Stimulated activated CD8-positive, alpha-beta memory T cell treated with anti-CD3 and anti-CD28 coated beads, Interleukin-2, amount 100 ng/mL, for 1 hour (primary cell): ENCODE results near the gene LRP5.

Source experiments
- DNase-seq, 2 donors: peaks; one replicate each; pipeline ENCODE4 v3.0.0-alpha.2; 2020; ENCODE audit warnings: low read depth in 2 of 2

Gene LRP5

DNA sequence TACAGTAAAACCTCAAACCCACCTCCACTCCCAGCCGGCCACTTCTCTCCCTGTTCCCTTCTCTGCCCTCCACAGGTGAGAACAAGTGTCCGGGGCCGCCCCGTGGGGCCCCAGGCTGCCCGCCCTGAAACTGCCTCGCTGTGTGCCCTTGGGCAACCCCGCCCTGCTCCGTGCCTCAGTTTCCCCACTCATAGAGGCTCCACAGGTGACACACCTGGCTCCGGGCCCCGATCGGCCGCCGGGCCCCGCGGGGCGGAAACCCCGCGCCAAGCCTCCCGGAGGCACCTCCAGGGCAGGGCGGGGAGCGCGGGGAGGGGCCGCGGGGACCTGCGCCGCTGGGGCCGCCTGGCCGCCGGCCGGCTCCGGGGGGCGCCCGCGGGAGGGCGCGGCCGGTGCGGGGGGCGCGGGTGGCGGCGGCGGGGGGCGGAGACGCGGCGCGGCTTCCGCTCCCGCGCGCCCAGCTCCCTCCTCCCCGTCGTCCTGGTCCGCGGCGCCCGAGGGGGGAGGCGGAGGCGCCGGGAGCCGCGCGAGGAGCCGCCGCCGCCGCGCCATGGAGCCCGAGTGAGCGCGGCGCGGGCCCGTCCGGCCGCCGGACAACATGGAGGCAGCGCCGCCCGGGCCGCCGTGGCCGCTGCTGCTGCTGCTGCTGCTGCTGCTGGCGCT is at the start of gene LRP5:
Gene LRP5, plus strand, starts transcription at position 475 of the 663 bp plus-strand sequence. Its CDS starts 124 bp downstream, at position 599.
- no peak for DNase-seq

DNA sequence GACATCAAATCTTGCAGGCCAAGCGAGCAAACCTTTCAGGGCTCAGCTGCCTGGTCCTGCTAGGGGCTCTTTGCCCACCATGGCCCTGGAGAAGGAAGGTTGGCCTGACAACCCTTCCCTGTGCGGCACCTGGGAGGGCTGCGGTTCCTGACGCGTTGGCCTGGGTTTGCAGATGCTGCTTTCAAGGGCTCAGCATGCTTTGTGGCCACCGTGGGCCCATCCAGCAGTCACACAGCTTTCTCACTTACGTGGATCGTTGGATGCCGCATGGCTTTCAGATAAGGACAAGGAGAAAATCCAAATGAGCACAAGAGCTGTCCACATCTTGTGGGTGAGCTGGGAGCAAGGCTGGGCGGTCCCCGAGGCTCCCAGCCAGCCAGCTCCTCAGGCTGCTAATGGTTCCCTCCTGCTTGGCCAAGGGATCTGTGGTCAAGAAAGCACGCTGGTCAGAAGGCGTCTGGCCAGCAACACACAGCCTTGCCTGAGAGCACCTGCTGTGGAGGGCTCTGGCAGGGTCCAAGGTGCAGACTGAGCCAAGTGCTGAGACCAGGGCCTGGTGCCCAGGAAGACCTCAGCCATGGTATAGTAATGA is 48.9 kb upstream of the LRP5 start:
- DNase-seq = no peak

DNA sequence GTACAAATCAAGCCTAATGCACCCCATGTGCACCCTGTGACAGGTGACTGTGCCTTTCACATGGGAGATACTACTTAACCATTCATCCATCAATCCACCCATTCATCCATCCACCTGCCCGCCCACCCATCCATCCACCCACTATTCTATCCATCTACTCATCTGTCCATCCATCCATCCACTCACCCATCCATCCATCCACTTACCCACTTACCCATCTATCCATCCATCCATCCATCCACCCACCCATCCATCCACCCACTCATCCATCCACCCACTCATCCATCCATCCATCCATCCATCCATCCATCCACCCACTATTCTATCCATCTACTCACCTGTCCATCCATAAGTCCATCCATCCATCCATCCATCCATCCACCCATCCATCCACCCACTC is 48.1 kb upstream of the LRP5 start:
- no peak for DNase-seq

DNA sequence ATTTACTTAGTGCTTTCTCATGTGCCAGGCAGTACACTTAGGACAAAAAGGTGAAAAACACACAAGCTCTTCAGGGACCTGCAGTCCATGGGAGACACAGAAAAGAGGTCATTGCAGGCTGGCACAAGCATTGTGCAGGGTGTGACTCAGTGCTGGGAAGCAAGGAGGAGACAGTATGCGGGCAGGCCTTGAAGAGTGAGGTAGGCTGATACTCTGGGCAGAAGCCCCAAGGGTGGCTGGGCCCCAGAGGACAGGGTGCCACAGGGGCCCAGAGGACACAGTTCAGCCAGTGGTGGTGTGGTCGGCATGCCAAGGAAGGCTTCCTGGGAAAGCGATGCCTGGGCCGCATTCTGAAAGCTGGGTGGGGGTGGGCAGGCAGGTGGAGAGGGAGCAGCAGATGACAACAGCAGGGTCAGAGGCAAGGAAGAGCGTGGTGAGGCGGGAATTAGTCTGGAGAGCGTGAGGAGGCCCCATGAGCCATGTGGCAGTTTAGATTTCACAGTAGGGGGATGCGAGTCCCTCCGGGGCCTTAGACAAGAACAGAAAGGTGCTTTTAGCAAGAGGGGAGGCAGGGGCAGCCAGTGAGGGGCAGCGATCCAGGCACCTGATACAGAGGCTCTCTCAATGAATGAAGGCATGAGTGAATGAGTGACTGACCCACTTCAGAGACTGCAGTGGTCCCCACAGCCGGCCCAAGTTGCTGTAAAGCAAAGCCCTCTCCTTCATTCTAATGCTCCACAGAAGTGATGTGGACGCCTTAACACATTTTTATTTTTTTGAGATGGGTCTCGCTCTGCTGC is 47.5 kb upstream of the LRP5 start:
- no peak for DNase-seq

DNA sequence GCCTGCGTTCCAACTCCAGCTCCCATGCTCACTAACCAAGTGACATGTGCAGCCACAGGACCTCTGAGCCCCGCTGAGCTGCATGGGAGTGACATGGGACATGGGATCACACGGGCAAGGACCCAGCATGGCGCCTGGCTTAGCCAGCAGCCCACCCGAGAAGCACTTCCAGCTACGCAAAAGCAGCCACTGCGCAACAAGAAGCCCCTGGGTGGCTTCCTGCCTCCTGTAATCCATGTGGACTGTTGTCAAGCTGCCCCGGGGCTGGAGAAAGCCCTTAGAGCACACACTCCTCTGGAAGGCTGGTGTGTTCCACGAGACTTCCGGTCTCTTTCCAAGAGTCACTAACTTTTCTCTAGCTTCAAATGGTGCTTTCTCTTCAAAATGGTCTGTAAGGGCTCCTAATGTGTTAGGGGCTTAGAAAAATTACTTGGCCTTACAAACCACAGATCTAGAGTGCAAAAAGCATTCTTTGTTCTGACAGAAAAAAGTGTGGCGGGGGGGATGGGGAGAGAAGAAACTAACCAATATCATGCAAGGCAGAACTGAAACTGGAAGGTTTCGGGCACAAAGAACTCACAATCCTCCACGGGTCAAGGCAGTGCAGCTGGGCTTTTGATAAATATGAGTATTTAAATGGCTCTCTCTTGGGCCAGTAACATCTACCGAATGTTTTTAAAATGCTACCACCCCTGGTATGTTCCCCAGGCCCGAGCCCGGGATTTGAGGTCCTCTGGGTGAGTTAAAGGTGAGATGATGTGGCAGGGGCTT is 46.1 kb upstream of the LRP5 start:
- no peak for DNase-seq

DNA sequence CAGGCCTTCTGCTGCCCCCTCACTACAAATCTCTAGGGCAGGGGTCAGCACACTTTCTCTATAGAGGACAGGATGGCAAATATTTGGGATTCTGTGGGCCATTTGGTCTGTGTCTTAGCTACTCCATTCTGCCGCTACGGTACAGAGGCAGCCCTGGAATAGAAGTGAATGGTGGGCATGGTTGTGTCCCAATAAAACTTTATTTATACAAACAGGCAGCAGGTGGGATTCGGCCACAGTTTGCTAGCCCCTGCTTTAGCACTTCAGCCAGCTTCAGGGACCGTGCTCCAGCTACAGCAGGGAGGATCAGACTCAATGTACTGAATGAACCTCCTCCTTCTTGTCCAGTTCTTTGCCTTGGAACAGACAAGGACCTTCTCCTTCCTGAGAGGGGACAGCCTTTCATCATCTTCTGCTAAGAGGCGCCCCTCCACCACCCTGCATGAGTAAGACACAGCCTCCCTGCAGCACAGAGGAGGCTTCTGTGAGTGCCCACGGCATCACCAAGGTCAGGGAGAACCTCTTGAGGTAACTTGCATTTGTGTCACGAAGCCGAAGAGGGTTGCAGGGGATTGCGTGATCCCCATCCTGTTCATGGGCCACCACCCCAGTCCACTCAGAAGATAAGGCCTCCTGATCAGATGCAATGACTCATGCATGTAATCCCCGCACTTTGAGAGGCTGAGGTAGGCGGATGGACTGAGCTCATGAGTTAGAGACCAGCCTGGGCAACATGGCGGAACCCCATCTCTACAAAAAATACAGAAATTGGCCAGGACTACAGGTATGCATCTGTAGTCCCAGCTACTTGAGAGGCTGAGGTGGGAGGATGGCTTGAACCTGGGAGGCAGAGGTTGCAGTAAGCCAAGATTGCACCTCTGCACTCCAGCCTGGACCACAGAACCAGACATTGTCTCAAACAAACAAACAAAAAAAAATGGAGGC is 45.2 kb upstream of the LRP5 start:
- no peak for DNase-seq

DNA sequence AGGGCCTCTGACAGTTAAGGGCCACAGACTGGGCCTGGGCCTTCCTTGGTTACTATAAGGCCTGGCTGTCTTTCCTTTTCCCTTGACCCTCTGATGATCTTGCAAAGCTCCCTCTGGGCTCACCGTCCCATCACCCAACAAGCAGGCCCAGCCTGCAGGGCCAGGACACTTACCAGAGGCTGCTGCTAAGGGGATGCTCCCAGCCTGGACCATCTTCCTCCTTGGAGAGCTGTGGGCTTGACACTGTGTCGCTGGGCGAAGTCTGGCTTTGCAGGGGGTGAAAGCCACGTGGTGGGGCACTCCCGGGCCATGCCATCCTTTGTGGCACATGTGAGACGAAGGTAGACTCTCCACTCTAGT is 44.5 kb upstream of the LRP5 start:
- no peak for DNase-seq

DNA sequence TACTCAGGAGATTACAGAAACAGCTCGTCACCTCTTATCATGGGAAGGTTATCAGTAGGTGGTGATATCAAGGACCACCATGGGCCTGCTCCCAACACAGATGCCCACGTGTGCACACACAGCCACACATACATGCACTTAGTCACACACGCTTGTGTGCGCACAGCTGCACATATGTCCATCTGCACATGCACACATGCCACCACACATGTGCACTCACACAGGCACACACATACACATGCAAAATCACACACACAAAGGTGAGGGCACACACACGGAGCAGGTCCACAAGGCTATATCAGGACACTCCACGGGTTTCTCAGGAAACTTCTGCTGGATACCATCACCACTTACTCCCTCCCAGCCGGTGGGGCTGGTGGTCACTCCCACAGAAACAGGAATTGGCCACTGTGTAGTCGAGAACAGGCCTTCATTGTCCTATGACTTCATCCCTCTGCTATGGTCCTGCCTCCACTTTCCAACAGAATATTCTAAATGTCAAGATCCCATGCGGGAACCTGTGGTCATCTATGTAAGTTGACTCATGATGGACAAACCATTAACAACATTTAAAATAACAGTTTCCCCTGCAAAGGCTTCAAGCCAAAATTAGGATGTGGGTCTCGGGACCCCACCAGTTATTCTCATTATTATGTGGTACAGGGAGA is 42.8 kb upstream of the LRP5 start:
- no peak for DNase-seq

DNA sequence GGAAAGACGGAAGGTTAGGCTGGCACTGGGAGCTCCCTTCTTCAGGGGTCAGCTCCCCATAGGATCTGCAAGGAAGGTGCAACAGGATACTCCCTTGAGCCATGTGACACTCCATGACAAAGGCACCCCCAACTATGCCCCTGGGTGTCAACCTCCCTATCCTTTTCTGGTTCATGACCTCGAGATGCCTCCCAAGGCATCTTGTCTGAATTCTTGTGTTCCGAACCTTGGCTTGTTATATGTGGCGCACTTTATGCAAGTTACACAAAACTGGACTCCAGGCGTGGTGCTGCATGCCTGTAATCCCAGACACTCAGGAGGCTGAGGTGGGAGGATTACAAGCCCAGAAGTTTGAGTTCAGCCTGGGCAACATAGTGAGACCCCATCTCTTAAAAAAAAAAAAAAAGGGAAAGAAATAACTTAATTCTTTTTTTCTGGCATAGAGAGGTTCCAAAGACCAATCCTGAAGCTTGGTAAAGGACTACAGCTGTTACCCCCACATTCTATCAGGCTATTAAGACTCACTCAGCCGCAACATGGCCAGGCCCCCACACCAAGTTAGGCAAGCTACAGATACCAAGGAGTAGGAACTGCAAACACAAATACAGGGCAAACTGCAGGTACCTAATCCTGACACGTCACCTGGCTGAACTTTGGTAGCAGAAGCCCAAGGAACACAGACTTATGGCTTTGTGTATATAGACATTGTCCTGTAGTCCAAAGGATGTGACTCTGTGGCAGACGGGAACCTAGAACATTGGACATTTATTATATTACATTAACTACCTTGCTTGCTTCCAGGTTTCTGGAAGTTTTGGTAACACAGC is 42.0 kb upstream of the LRP5 start:
- no peak for DNase-seq

DNA sequence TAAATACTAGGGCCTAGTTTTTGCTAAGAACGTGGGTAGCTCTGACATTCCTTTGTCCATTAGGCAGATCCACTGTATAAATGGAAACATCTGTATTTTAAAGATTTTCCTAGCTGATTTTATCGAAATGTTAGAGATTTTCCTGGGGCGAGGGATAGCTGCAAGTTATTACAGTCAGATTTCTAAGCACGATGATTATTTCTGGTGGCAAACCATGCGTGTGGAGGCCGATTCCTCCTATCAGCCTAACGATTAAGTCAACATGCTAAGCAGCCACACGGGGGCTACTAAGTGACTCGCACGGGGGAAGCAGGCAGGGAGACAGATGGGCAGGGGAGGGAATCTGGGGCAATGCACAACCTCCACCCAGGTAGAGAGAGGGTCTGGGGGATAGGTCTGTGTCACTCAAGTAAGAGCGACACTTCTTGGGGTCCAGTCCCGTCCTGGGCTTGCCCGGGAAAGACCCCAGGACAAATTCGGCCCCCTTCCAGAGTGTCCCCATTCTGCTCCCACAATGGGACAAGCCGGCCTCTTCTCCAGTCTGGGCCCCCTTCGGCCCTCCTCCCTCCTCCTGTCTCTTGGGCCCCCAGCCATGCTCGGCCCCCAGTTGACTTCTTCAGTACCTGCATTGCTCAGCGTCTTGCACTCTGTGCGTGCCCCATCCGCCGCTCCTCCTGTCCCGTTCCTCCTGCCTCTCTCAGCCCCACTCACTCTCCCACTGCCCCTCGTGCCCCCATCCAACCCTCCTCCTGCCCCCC is 41.2 kb upstream of the LRP5 start:
- DNase-seq = peak in 1 of 2 donors; percentile 24

DNA sequence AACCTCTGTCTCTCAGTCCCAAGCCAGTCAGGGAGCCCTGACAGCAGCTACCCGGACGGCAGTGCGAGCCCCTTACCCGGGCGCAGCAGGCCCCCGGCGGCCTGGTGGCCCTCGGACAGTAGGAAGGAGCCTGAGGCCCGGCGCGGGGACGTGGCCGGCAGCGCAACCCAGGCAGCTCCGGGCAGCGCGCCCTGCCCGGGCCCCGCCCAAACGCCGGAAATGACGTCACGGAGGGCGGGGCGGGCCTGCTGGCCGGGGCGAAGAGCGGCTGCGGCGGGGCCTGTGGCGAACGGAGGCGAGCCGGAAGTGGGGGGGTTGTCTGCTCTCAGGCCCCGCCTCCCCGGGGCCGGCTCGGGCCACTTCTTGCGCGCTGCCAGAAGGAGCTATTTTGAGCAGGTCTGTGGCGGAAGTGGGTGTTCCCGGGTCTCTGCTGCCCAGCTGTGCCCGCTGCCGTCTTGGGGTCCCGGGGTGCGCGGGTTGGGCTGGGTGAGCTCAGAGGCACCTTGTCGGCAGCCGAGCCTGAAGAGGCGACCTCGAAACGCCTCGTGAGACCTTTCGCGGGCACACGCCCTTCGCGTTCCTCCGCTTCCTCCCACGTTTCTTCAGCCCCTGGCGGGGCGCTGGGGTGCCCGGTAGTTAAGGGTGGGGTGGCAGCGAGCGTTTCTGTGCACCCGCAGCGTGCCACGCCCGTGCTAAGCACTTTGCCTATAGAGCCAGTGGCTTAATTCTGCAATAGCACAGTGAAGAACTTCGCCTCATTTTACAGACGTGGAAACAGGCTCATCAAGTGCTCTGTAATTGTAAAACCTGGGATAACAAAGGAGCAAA is 40.4 kb upstream of the LRP5 start, which contains the start of gene C11orf24:
Gene C11orf24, minus strand, starts transcription at position 193 of the 828 bp plus-strand sequence. CDS start 8,206 bp downstream, outside the sequence.
- peak; percentile 88 to 91 for DNase-seq

DNA sequence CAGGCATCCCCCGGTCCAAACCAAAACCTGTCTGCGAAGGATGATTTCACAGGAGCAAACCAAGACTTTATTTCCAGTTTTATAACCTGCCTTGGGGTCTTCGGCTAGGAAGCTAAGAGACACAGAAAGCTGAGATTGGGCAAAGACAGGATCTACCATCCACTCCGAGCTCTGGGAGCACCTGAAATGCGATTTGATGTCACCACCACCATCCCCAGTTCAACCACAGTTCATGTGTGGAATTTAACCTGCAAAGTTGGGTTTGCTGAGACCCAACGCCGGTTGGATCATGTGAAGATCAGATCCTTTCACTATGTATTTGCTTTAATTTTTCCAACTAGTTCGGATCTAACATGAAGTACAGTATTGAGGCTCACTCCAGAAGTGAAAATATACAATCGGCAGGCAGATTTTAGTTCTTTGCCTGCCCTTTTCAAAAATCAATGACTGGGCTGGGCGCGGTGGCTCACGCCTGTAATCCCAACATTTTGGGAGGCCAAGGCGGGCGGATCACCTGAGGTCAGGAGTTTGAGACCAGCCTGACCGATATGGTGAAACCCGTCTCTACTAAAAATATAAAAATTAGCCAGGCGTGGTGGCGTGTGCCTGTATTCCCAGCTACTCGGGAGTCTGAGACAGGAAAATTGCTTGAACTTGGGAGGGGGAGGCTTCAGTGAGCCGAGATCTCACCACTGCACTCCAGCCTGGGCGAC is 39.2 kb upstream of the LRP5 start:
- DNase-seq = no peak

DNA sequence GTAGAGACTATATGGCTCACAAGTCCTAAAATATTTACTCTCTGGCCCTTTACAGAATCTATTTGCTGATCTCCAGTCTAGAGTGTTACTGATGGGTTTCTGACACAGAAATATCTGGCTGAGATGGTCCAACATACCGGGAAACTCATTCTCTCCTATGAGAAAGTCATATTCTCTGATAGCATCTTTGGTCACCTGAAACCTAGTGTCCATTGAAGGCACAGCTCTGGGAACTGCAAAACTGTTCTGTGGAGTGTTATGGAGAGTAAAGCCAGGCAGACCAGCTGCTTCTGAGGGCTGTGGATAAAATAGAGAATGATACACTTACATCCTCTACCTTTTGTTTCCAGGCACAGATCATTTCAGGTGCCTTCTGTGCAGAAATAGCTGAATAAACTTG is 38.1 kb upstream of the LRP5 start:
- no peak for DNase-seq

DNA sequence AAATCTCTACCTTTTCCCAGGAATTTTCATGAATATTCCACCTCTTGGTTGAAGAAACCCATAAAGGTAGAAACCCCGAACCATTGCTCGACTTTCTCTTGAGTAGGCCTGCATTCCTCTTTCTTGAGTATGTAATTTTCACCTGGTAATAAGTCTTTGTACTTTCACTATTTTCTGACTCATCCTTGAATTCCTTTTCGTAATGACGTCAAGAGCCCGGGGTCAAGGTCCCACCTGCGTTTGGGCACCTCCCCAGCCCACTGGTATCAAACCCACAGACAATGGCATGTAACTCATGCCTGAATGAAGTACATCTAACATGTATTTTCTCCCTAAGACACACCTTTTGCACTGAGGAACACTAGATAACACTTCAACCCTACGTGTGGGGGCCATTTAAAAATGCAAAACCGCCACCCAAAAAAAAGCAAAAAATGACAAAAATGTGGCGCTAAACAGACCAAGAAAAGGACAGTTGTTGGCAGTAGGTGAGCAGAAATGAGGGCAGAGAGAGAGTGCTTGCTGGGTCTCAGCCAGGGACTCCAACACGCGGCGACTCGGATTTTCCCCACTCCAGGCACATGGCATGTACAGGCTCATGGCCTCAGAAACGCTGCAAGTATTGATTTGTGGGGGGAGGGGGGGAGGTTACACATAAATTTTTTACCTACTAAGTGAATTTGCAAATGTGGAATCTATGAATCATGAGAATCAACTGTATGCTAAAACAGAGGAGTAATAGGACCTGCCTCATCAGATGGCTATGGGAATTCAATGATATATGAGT is 36.5 kb upstream of the LRP5 start:
- no peak for DNase-seq

DNA sequence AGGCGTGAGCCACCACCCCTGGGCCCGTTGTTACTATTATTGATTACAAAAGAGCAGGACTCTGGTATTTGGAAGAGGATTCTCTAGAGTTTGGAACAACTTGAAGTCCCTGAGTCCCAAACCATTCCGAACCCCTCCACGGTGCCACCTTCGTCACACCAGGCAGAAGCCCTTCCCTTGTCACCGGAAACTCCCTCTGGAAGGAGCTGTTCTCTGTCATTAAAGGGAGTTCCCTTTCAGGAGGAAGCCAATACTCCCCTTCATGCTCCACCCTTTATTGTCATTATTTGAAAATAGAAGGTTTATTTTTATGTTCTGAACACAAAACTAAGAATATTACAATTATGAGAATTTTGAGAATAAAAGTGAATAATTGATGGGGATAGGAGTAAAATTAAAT is 35.5 kb upstream of the LRP5 start:
- no peak for DNase-seq

DNA sequence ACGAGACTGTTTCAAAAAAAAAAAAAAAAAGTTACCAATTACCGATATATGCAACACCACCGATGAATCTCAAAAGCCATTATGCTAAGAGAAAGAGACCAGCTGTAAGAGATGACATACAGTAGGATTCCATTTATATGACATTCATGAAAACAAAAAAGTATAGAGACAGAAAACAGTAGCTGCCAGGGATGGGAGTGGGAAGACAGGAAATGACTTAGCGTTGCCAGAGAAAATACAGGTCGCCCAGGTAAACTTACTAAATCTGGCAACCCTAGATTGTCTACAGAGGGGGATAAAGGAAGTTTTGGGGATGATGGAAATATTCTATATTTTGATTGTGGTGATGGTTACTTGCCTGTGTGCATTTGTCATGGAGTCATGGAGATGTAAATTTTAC is 32.7 kb upstream of the LRP5 start:
- no peak for DNase-seq
